Activated T-cell treated with anti-CD3 and anti-CD28 coated beads for 24 hours (primary cell): ENCODE data around the gene RRP9.
A peak's percentile ranks its signal among the peaks of the same experiment; 100 is the strongest.

Experiments
- DNase-seq: peaks from one replicate; pipeline ENCODE4 v3.0.0-alpha.2; 2020; ENCODE audit warnings: low read depth

Gene RRP9

GRCh38 chr3:51955893-51956770, 14.4 kb upstream of the RRP9 start:
- peak; percentile 30 for DNase-seq

- DNase-seq = no peak
Observed at GRCh38 chr3:51955175-51955892, 13.6 kb upstream of the RRP9 start, which contains the start of gene GPR62. Gene GPR62 (plus strand): TSS chr3:51955381. CDS start chr3:51955653, 272 bp downstream.

DNA sequence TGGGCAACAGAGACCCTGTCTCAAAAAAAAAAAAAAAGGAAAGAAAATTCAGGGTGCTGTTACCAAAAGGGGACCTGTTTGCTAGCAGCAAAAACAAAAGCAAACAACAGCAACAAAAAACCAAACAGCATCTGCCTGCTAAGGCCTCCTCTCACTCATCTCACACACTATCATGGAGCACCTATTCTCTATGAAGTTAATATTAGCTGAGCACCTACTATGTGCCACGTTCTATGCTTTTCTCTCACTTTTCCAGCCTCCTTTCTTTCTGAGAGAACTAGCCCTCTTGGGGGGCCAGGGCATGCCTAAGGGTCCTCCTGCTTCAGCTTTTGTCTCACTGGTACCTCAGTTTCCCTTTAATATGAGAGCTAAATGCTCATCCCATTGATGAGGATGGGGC, 13.0 kb upstream of the RRP9 start:
- no peak for DNase-seq

GRCh38 chr3:51954105-51954504, 12.4 kb upstream of the RRP9 start:
- DNase-seq = no peak

GRCh38 chr3:51953445-51953844, 11.7 kb upstream of the RRP9 start:
- DNase-seq = no peak

DNA sequence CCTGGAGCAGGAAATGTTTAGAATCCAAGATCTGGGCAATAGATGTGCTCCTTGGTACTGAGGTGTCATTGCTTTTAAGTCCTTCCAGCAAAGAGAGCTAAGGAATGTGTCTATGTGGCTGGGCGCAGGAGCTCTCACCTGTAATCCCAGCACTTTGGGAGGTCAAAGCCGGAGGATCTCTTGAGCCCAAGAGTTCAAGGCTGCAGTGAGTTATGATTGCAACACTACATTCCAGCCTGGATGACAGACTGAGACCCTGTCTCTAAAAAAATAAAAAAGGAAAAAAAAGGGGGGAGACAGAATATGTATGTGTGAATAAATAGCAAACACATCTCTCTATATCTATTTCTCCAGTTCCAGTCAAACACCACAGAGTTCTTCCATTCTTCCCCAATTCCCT, 9.2 kb upstream of the RRP9 start:
- no peak for DNase-seq

GRCh38 chr3:51949121-51949520, 7.4 kb upstream of the RRP9 start:
- no peak for DNase-seq

DNA sequence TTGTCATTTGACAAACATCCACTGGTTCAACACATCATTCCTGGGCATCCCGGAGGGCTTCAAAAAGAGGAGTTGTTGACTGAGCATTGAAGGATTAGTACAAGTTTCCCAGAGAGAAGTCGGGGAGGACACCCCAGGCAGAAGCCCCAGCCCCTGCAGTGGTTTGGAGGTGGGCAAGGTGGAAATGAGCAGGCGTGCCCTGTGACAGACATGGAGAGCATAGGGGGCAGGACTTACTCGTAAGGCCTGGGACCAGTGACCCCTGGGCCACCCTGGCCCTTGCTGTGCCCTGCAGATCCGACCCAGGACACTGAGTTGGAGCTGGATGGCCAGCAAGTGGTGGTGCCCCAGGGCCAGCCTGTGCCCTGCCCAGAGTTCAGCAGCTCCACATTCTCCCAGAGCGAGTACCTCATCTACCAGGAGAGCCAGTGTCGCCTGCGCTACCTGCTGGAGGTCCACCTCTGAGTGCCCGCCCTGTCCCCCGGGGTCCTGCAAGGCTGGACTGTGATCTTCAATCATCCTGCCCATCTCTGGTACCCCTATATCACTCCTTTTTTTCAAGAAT, 6.4 kb upstream of the RRP9 start:
- no peak for DNase-seq

DNA sequence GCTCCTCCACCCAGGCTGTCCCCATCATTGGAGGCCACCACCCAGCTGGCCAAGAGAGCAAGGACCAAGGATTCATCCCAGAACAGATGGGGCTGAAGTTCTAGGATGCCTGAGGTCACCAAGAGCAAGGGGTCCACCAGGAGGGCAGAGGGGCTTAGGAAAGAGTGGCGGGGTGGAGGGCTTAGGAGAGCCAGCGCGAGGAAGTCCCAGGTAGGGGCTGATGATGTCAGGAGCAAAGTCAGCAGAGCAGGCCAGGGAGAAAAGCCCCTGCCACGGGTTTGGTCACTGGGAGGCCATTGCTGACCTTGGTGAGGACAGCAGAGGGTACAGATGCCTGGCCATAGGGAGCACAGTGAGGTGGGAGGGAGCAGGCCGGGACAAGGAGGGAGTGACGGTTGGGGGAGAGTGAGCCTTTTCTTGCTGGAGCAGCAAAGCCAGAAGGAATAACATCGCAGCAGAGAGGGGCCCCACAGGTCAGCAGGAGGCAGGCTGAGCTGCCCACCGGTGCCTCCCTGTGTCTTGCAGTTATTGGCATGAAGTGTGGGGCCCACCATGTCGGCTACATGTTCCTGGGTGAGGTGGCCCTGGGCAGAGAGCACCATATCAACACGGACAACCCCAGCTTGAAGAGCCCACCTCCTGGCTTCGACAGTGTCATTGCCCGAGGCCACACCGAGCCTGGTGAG, 5.7 kb upstream of the RRP9 start:
- no peak for DNase-seq

GRCh38 chr3:51946796-51947195, 5.1 kb upstream of the RRP9 start:
- DNase-seq = no peak

DNA sequence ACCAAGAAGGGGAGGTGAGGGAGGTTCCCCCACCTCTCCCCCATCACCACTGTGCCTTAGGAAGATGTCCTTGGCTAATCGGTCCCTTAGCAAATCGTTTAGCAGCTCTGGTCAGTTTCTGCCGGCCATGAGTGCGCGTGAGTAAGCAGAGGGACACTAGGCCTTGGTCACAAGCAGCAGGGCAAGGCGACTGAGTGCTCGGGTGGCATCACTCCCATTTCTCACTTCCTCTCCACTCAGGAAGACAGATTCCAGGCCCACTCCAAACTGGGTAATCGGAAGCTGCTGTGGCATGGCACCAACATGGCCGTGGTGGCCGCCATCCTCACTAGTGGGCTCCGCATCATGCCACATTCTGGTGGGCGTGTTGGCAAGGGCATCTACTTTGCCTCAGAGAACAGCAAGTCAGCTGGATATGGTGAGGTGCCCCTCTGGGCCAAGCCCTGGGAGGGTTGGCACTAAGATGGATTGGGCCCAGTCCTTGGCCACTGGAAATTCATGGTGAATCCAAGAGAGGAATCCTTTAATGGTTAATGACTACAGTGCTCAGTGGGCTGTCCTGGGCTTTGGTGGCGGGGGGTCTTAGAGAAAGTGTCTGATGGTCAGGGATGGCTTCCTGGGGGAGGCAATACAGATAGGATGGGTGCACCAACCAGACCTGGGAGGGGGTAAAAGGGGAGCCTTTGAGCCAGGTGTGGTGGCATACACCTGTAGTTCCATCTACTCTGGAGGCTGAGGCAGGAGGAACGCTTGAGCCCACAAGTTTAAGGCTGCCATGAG, 4.4 kb upstream of the RRP9 start:
- DNase-seq = no peak

- no peak for DNase-seq
Observed at GRCh38 chr3:51945031-51945840, 3.5 kb upstream of the RRP9 start.

- DNase-seq = no peak
Observed at GRCh38 chr3:51944451-51945021, 2.8 kb upstream of the RRP9 start.

GRCh38 chr3:51943451-51944391, 2.0 kb upstream of the RRP9 start:
- DNase-seq = no peak

GRCh38 chr3:51942603-51943450, 1.1 kb upstream of the RRP9 start:
- DNase-seq = peak; percentile 56

DNA sequence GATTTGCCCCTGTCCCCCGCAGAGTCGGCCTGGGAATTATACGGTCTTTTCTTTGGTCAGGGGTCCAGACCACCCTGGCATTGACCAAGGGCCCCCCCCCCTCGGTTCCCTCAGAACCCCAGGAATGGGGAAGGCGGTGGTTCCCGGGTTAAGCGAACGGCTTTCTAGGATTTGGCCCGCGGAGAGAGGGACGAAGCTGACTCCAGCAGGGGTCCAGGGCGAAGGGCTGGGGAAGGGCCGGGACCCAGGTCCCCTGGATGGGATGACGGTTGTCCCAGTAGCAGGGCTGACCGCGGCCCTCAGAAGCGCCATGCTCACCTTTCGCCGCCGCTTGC, 274 bp downstream of the RRP9 start:
- DNase-seq = no peak

GRCh38 chr3:51940648-51941462, 849 bp downstream of the RRP9 start:
- DNase-seq = no peak
